ENCODE results near the gene SQOR.

The SQOR gene

DNA sequence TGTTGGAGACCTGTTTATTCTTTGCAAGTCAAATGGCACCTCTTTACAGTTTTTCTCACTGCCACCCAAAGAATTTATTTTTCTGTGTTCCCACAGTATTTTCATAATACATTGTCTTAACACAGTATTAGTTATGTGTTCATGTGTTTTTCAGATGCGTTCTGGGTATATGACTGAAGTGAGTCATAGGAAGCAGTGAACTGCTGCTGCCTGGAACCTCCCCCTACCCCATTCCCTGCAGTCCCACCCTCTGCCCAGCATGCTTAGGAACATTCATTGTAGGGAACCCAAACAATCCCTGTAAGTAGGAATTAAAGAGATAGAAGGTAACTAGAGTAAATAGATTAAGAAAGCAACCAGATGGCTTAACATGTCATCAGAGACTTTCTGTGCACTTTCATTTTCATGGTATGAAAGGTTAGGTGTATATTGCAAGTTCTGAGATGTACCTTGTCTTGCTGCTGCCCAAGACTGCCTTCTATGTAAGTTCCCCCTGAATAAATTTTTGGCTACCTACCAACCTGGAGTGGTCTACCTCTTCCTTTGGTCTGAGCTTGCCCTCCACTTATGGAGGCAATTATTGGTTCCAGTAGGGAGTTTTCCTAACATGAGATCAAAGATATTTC is 21.9 kb upstream of the SQOR start:
- no peaks in the 10 kb centered on the region for H3K9me3 ChIP-seq (replicated peaks in 1 of 11)
- H4K20me1 ChIP-seq: peaks cover 0 to 6% (median 0%) of the 10 kb centered on the region in 11 experiments; a peak in 2 of 22 replicates
- no peak overlapping the region for H3K4me3 ChIP-seq
- H3K27ac ChIP-seq: no peak overlapping the region
- peaks cover 7 to 23% (median 18%) of the 10 kb centered on the region in 11 experiments; a peak in 18 of 22 replicates for H3K36me3 ChIP-seq
- H3K4me1 ChIP-seq: peaks cover 0 to 8% (median 2%) of the 10 kb centered on the region in 10 experiments; a peak in 5 of 20 replicates
- no peaks in the 10 kb centered on the region for H3K27me3 ChIP-seq
- H3K9ac ChIP-seq: 0 out of 22 replicates have a peak overlapping the region, but pooled peaks of 1 of the 11 experiments have one; percentile 28
- no peak for TF ChIP-seq Cebpa-rat (IDR thresholded peaks at IDR 0.05)
- no peak overlapping the region for H3K4me2 ChIP-seq

DNA sequence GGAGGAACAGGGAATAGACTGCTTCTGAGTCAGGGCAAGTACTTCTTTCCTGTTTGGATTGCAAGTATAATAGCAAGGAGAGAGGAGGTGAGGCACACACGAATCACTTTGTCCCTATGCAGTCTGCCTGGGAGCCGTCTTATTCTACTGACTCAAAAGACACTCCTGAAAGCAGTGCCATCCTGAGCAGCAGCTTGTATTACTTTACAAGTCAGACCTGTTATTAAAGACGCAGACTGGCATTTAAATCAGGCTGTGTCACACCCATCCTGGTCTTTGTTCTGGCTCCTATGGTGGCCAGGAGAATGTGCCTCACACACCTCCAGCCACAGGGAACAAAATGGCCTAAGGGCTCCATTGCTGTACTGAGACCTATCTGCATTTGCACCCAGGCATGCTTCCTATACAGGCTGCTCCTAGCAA is 17.9 kb upstream of the SQOR start:
- no peak overlapping the region for H3K27ac ChIP-seq
- H3K9me3 ChIP-seq (replicated peaks in 1 of 11): no peaks in the 10 kb centered on the region
- no peaks in the 10 kb centered on the region for H3K36me3 ChIP-seq
- no peaks in the 10 kb centered on the region for H4K20me1 ChIP-seq
- no peak overlapping the region for H3K4me3 ChIP-seq
- peak overlapping the region in 1 of 11 experiments; percentile 38; a peak in 1 of 22 replicates for H3K9ac ChIP-seq
- H3K4me2 ChIP-seq: no peak overlapping the region
- H3K27me3 ChIP-seq: no peaks in the 10 kb centered on the region
- TF ChIP-seq Cebpa-rat (IDR thresholded peaks at IDR 0.05): no peak
- H3K4me1 ChIP-seq: peaks cover 0 to 8% (median 2%) of the 10 kb centered on the region in 10 experiments; a peak in 5 of 20 replicates

DNA sequence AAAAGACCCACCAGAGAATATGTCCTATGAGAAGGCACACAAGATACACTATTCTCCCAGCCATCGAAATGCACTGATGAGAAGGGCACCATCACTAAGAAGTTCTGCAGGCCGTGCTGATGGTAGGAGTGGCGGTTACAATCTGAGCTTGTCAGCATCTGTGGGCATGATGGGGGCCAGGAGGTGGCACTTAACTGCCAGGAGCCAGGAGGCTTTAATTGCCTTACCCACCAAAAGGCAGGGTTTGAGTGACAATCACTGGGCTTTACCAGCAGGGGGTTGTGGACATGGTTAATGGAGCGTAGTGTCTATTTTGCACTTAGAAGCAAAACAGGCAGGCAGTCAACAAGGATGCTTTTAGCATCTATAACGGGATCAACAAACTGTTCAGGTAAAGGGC is 16.0 kb upstream of the SQOR start:
- no peaks in the 10 kb centered on the region for H3K27me3 ChIP-seq
- no peak overlapping the region for H3K9ac ChIP-seq
- H3K9me3 ChIP-seq (replicated peaks in 1 of 11): peaks cover 0 to 7% (median 4%) of the 10 kb centered on the region in 11 experiments; a peak in 12 of 22 replicates
- H3K4me1 ChIP-seq: peaks cover 0 to 10% (median 0%) of the 10 kb centered on the region in 10 experiments; a peak in 1 of 20 replicates
- no peak overlapping the region for H3K4me3 ChIP-seq
- H4K20me1 ChIP-seq: no peaks in the 10 kb centered on the region
- no peaks in the 10 kb centered on the region for H3K36me3 ChIP-seq
- H3K4me2 ChIP-seq: no peak overlapping the region
- TF ChIP-seq Cebpa-rat (IDR thresholded peaks at IDR 0.05): no peak
- no peak overlapping the region for H3K27ac ChIP-seq

DNA sequence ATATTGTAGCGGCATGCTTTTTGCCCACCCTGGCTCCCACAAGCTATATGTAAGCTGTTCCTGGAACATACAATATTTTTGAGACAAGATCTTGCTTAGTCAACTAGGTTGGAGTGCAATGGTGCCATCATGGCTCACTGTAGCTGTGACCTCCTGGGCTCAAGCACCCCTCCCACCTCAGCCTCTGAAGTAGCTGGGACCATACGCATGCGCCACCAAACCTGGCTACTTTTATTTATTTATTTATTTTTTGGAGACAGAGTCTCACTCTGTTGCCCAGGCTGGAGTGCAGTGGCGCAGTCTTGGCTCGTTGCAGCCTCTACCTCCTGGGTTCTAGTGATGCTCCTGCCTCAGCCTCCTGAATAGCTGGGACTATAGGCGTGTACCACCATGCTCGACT is 6.7 kb upstream of the SQOR start:
- Histone ChIP-seq H3K36me3 (no peaks in the 10 kb centered on the region; a peak in 1 of 22 replicates), H3K4me3 (no peak overlapping the region), H3K27me3 (no peaks in the 10 kb centered on the region), H4K20me1 (no peaks in the 10 kb centered on the region), H3K4me2 (no peak overlapping the region), H3K4me1 (peaks cover 0 to 27% (median 18%) of the 10 kb centered on the region in 10 experiments; a peak in 19 of 20 replicates), H3K27ac (no peak overlapping the region), H3K9me3 (replicated peaks in 1 of 11) (peaks cover 25 to 39% (median 31%) of the 10 kb centered on the region in 11 experiments), H3K9ac (no peak overlapping the region)
- TF ChIP-seq Cebpa-rat (IDR thresholded peaks at IDR 0.05): no peak

DNA sequence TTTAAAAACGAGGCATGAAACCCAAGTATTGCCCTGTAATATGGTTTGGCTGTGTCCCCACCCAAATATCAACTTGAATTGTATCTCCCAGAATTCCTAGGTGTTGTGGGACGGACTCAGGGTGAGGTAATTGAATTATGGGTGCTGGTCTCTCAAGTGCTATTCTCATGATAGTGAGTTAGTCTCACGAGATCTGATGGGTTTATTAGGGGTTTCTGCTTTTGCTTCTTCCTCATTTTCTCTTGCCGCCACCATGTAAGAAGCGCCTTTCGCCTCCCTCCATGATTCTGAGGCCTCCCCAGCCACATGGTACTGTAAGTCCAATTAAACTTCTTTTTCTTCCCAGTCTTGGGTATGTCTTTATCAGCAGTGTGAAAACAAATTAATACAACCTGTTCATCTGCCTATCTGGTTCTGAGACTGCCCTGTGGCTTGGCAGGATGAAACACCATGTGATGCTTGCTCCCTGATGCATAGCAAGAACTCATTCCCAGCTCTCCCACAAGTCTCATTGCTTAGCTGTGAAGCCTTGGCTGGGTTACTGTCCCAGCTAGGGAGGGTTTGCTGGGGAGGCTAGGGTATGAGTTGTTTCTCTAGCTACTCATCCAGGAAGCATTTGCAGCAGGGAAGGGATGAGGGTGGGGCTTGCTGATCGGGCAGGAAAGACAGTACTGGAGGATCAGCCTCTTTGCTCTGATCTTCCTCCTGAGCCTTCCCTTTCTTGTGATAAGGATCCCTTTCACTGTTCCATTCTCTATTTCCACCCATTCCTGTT is 3.7 kb upstream of the SQOR start:
- Histone ChIP-seq H3K4me2 (peak overlapping the region; percentile 7 to 77 (median 50); a peak in 20 of 22 replicates), H3K27ac (peak overlapping the region in 7 of 11 experiments; percentile 14 to 43 (median 31); a peak in 9 of 22 replicates)
- no peak for TF ChIP-seq Cebpa-rat (IDR thresholded peaks at IDR 0.05)

DNA sequence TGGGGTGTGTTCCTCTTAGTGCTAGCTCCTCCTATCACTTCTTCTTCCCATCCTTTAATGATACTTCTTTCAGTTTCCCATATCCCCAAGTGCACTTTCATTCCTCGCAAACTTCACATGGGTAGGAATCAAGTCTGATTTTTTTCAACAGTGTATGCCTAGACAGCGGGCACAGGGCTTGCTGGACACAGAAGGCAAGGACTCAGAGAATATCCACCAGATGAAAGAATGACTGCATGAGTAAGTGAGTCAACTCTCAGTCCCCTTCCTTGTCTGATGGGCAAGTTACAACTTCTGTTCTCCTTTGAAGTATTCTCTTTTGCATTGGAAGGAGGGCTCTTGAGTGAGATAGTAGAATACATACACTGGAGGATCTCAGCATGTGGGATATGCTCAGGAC is 3.1 kb upstream of the SQOR start:
- Histone ChIP-seq H3K4me2 (peak overlapping the region; percentile 7 to 77 (median 50); a peak in 19 of 22 replicates), H3K9me3 (replicated peaks in 1 of 11) (peaks cover 2 to 6% (median 5%) of the 10 kb centered on the region in 11 experiments), H3K9ac (0 out of 22 replicates have a peak overlapping the region, but pooled peaks of 1 of the 11 experiments have one; percentile 2), H3K36me3 (no peaks in the 10 kb centered on the region; a peak in 1 of 22 replicates), H3K27me3 (peaks cover 0 to 14% (median 0%) of the 10 kb centered on the region in 11 experiments; a peak in 6 of 22 replicates), H3K4me1 (peaks cover 16 to 45% (median 35%) of the 10 kb centered on the region in 10 experiments), H4K20me1 (no peaks in the 10 kb centered on the region), H3K27ac (peak overlapping the region in 5 of 11 experiments; percentile 14 to 43 (median 34); a peak in 7 of 22 replicates), H3K4me3 (no peak overlapping the region)
- no peak for TF ChIP-seq Cebpa-rat (IDR thresholded peaks at IDR 0.05)

More for the DNA sequence above, 3.7 kb upstream of the SQOR start:
- Histone ChIP-seq H3K9me3 (replicated peaks in 1 of 11) (peaks cover 9 to 12% (median 12%) of the 10 kb centered on the region in 11 experiments), H3K27me3 (peaks cover 0 to 14% (median 0%) of the 10 kb centered on the region in 11 experiments; a peak in 6 of 22 replicates), H3K36me3 (no peaks in the 10 kb centered on the region; a peak in 1 of 22 replicates), H3K4me3 (no peak overlapping the region), H4K20me1 (no peaks in the 10 kb centered on the region), H3K4me1 (peaks cover 16 to 38% (median 30%) of the 10 kb centered on the region in 10 experiments), H3K9ac (0 out of 22 replicates have a peak overlapping the region, but pooled peaks of 1 of the 11 experiments have one; percentile 2)

DNA sequence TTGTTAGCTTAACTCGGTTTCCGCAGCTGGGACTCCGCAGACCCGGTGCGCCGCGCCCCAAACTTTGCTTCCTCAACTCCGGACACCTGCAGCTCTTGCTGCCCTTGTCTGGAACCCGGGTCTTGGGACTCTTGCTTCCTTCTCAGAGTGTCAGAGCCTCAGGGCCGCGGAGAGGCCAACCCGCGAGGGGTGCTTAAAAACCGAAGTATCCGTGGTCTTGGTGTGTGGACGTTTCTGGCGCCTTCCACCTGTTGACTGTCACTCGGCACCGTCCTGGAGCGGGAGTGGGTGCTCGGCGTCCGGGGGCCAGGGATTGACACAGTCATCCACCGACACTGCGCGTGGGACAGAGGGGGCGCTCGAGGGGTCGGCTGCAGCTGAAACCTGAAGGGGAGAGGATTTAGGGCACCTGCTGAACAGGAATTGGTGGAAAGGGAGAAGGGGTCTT is 386 bp downstream of the SQOR start:
- H3K27me3 ChIP-seq: peaks cover 0 to 14% (median 0%) of the 10 kb centered on the region in 11 experiments; a peak in 6 of 22 replicates
- peaks cover 0 to 20% (median 0%) of the 10 kb centered on the region in 11 experiments; a peak in 7 of 22 replicates for H3K9me3 ChIP-seq (replicated peaks in 1 of 11)
- H3K4me1 ChIP-seq: peaks cover 29 to 77% (median 62%) of the 10 kb centered on the region in 10 experiments
- peak overlapping the region; percentile 77 to 95 (median 83) for H3K9ac ChIP-seq
- no peaks in the 10 kb centered on the region for H4K20me1 ChIP-seq
- peak overlapping the region; percentile 83 to 98 (median 95) for H3K4me2 ChIP-seq
- H3K36me3 ChIP-seq: peaks cover 0 to 21% (median 0%) of the 10 kb centered on the region in 11 experiments; a peak in 6 of 22 replicates
- peak overlapping the region; percentile 66 to 98 (median 82) for H3K27ac ChIP-seq
- peak overlapping the region; percentile 61 to 90 (median 76) for H3K4me3 ChIP-seq
- TF ChIP-seq Cebpa-rat (IDR thresholded peaks at IDR 0.05): no peak

DNA sequence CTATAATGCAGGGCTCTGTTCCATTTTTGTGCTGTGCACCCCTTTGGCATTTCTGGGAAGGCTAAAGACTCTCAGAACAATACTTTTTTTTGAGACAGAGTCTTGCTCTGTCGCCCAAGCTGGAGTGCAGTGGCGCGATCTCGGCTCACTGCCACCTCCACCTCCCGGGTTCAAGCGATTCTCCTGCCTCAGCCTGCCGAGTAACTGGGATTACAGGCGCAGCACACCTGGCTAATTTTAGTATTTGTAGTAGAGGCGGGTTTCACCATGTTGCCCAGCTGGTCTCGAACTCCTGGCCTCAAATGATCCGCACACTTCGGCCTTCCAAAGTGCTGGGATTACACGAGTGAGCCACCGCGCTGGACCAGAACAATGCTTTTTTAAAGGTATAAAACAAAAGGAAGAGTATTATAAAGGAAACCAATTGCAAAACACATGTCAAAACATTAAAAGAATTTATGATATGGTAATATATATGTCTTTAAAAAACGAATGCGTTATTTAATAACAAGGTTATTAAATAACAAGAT is 999 bp downstream of the SQOR start:
- Histone ChIP-seq H3K4me2 (peak overlapping the region; percentile 83 to 98 (median 95)), H3K9ac (peak overlapping the region; percentile 77 to 95 (median 83)), H3K4me3 (peak overlapping the region; percentile 61 to 90 (median 76))

More for the DNA sequence above, 999 bp downstream of the SQOR start:
- H3K36me3 ChIP-seq: peaks cover 0 to 27% (median 0%) of the 10 kb centered on the region in 11 experiments; a peak in 6 of 22 replicates
- H3K27ac ChIP-seq: peak overlapping the region; percentile 66 to 98 (median 82); a peak in 21 of 22 replicates
- peaks cover 0 to 14% (median 0%) of the 10 kb centered on the region in 11 experiments; a peak in 6 of 22 replicates for H3K27me3 ChIP-seq
- peaks cover 0 to 20% (median 0%) of the 10 kb centered on the region in 11 experiments; a peak in 7 of 22 replicates for H3K9me3 ChIP-seq (replicated peaks in 1 of 11)
- peaks cover 29 to 81% (median 67%) of the 10 kb centered on the region in 10 experiments for H3K4me1 ChIP-seq
- no peak for TF ChIP-seq Cebpa-rat (IDR thresholded peaks at IDR 0.05)
- no peaks in the 10 kb centered on the region for H4K20me1 ChIP-seq

Data from BLaER1 treated with 17β-estradiol and CSF1 and Interleukin-3, amounts not matched to agents 10 nM and 100 nM (cell line).